ENCODE data around the gene GRIP2.
A peak's percentile ranks its signal among the peaks of the same experiment; 100 is the strongest.

Gene GRIP2

DNA sequence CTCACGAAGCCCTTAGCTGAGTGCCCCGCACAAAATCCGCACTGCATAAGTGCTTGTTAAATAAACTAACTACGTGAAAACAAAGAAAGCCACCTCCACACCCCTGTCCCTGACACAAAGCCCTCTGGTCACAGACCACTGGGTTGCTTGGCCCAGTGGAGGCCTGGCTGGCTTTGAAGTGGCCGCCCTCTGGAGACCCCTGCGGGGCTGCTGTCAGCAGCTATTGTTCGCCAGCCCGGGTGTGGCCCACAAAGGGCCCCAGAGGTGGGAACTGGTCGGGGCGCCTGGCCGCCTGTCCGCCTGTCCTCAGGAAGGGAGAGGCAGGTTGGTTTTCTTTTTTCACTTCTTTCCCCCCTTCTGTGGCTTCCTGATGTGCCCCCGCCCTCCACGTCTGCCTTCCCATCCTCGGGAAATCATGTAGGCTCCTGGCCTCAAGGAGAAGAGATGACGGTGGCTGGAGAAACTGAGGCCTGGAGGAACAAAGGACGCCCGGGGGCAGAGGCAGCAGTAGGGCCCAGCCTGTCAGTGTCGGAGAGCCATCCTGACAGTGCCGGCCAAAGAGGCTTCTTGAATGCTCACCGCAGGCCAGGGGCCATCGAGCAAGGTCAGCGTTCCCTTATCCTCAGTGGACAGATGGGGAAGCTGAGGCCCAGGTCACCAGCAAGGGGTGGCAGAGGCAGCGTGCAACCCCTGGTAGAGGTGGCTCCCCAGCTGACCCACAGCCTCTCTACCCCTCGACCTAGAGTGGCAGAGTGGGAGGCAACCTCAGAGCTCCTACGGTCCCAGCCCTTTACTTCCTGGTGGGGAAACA lies 76.6 kb downstream of the GRIP2 start:
- DNase-seq, result no peak

DNA sequence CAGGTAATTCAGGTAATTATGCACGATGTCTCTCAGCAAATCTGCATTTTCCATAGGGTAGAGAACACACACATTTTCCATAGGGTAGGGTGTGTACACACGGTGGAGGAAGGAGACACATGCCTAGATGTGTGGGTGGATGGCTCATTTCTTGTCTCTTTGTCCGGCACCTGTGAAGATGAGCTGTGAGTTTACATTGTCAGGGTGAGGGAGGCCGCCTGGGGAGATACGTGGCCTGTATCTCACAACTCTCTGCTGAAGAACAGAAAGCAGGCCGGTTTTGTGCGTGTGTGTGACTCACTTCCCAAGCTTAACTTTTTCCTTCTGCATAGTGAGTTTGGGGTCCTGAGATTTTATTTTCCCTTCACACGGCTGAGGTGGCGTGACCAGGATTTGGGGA lies 77.4 kb downstream of the GRIP2 start:
- no peak for DNase-seq

DNA sequence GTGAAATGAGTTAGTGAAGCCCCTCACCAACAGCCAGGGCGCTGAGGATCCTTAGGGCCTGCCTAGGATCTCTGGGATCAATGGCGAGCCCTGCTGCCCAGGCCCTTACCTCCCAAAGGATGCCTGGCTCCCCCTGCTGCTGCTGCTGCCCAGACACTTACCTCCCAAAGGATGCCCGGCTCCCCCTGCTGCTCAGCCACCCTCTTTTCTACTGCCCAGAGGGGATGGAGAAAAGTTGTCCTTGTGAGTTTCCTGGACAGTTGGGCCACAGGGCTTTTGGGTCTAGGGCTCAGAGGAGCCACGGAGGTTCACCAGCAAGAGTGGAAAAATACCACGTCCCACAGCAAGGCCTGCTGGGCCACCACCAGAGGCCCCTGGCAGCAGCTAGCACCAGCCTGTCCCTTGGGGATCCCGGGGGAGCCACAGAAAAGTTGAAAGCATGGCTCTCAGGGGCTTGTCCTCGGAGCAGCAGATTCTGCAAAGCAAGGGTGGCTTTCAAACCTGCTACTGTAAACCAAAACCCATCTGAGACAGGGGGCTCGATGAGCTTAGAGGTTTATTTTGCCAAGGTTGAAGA lies 78.3 kb downstream of the GRIP2 start:
- no peak for DNase-seq

DNA sequence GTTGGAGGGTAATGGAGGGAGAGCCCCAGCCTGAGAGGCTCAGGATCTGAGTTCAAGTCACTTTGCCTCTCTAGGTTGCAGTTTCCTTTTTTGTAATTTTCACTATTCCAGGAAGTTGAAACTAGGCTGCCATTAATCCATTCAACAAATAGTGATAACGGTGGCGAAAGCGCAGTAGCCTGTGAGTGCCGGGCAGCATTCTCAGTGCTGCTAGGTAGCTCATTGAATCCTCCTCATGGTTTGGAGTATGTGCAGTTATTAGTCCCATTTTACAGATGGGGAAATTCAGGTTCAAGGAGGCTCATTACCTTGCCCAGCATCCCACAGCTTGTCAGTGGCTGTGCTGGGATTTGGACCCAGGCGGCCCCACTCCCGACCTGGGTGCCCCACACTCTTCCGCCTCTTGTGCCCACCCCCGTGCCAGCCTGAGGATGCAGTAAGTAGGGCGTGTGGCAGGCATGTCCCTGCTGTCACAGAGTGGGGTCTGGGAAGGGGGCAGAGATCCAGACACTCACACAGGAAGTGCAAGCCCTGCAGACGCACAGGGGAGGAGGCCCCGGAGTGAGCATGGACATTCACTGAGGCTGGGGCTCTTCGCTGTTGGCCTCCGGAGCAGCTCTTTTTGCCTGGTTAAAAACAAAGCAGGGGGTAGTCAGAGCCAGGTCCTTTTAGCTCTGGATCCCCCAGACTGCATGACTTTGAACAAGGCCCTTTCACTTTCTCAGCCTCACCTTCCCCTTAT lies 79.0 kb downstream of the GRIP2 start:
- DNase-seq, result no peak

DNA sequence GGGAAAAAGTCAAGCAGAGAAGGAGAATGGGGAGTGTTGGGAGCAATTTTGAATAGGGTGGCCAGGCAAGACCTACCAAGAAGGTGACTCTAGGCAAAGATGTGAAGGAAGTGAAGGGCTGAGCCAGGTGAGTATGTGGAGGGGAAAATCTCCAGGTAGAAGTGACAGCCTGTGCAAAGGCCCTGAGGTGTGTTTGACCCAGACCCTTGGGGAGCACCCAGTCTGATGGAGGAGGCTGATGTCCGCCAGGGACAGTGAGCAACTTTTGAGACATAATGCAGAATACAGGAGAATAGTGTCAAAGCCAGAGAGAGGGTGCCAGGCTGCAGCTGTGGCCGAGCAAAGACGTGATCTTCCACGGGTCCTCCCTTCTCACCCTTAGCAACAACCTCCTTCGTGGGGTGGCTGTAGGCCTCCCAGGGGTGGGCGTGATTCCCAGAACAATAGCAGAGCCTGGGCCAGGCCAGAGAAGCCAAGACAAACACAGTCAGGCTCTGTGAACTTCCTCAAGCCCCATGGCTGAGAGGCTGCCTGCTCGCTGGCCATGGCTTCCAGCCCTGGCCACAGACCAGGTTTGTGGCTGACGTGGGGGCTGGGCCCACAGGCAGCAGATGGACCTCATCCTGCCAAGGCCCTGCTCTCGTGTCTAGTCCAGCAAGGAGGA lies 79.7 kb downstream of the GRIP2 start:
- no peak for DNase-seq

DNA sequence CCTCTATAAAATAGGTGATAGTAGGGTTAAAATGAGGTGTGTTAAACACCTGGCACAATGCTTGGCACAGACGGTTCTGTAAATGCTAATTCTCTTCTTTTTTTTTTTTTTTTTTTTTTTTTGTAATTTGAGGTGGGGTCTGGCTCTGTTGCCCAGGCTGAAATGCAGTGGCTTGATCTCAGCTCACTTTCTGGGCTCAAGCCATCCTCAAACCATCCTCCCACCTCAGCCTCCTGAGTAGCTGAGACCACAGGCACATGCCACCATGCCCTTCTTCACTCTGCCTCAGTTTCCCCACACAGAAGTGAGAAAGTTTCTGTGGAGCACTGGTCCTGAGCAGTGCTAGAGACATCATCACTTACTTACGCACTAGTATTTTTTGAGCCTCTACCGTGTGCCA lies 80.4 kb downstream of the GRIP2 start:
- DNase-seq, result no peak

DNA sequence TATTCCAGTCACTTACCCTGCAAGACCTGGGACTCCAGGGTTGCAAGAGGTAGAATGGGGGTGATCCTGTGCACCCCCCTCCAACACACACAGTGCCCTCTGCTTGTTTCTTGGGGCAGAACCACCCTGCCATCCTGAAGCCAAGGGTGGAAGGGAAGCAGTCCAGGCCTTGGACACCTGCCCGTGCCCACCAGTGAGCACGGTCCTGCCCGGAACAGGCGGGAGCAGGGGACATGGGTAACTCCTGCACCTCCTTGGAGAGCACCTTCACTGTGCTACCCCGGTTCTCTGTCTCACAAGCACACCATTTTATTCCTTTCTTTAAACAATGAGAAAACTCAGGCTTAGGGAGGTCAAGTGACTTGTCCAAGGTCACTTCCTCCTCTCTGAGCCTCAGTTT lies 80.8 kb downstream of the GRIP2 start:
- DNase-seq, result no peak

DNA sequence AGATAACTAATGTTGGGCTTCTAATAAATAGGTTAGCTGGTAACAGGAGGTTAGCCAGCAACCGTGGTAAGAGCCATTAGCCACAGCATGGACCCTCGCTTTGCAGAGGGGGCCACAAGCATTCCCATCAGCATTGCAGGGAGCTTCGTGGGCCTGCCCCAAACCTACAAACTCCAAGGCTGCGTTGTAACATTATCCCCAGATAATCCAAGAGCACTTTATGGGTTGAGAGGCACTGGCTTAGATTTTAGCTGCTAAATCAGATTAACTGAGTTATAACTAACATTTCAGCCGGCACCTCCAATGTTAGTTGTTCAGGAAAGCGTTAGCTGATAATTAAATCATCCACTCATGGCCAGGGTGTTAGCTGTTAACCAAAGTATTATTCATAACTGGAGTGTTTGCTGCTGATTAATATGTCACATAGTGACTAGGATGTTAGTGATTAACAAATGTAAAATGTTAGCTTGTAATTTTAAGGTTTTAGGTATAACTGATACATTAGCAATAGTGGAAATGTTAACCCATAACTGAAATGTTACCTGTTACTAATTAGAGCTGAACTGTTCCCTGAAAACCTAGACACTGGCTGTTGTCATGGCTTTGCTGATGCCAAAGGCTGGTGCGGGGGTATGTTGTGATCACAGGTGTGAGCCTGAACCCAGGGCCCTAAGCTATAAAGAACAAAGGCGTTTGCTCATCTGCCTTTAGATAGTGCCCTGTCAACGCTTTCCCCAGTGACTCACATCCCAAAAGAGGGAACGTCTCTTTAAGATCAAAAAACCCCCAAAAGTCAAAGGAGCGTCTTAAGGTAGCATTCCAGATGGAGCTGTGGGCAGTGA lies 81.5 kb downstream of the GRIP2 start:
- no peak for DNase-seq

DNA sequence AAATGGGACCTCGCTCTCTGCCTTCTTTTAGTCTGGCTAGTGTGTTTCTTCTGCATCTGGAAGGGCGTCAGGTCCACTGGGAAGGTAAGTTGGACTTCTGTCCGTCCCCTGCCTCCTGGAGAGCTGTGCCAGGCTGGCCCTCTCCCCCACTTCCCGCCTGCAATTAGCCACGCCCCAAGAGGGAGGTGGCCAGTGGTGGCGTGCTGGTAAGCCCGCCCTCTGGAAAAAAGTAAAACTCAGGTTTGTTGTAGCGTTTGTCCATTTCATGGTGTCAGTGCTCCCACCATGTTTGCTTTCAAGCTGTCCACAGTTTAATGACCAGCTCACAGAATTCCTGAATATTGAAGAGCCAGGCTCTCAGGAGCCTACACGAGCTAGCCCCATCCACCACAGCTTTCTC lies 82.1 kb downstream of the GRIP2 start:
- no peak for DNase-seq

DNA sequence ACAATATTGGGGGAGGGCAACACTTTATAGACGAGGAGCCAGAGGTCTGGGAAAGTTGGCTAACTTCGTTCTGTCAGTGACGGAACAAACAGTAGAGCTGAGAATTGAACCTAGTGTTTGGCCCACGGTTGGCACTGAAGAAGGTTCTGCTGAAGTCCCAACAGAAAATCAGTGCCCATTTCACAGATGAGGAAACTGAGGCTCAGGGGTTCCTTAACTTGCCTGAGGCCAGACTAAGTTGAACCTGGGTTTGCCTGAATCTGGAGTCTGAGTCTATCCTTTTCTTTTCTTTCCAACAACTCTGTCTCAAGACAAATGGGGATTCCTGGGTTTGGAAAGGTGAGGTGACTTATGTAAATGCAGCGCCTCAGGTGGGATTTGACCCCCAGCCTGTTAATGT lies 82.7 kb downstream of the GRIP2 start:
- no peak for DNase-seq

DNA sequence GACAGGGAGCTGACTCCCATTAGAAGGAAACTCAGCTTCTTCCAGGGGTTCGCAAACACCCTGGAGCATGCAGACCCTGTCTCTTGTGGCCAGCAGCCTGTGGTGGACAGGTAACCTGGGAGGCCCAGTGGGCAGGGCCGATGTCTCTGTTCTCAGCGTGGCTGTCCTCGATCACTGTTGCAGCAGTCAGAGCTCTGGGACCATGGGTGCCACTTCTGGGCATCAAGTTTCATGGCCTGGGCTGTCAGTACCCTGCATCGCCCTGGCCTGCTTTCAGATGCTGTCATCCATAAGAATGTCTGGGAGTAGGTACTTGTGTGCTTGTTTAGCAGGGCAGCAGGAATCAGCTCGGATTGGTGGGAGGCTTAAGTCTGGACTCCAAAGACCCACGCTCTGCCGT lies 83.3 kb downstream of the GRIP2 start:
- no peak for DNase-seq

DNA sequence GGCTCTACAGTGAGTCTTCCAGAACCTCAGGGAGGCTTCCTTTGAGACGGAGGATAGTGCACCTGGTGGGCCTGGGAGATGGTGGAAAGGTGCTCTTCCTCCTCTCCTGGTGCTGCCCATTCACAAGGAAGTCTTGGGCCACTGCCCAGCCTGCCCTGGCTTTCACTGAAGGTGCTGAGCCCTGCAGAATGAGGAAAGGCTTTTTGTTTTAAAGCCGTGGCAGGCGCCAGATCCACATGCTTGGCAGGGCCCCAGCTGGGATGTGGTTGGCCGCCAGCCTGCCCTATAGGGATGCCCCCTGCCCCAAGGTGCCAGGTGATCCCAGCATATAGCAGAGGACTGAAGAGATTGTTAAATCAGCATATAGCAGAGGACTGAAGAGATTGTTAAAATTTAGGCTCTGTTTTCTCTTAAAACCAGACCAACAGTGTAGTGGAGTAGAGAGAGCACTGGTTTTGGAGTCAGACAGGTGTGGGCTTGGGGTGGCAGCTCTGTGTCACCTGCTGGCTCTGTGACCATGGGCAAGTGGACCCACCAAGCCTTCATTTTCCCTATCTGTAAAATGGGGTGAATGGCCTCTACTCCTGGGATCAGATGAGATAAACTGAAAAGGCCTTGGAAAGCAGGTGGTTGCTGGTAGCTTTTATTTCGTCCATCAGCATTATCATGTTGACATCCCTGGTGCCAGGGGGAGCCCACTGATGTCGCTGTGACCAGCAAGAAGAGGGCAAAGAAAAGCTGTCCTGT lies 84.4 kb downstream of the GRIP2 start:
- no peak for DNase-seq

DNA sequence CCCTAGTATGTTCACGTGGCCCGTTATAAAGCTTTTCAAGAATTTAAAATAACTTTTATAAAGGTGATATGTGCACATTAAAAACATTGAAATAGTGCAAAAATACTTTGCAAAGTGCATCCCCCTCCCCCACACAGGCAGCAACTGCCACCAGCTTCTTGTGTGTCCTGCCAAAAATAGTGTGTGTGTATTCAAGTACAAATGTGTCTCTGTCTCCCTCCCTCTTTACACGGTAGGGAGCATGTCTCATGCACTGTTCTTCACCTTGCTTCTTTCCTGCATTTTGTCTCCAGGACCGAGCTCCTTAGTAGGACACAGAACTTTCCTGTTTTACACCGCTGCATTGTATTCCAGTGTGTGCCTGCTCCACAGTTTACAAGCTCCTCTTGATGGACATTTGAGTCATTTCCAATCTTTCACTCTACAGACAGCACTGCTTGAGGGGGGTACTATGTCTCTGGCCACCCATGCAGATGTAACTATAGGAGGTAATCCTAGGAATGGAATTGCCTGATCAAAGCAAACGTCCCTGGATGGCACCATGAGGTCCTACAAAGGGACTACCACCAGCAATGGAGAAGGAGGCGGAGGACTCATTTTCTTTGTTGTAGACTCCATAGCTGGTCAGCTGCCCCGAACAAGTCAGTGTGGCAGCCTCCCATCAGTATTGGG lies 85.4 kb downstream of the GRIP2 start:
- DNase-seq, result no peak

DNA sequence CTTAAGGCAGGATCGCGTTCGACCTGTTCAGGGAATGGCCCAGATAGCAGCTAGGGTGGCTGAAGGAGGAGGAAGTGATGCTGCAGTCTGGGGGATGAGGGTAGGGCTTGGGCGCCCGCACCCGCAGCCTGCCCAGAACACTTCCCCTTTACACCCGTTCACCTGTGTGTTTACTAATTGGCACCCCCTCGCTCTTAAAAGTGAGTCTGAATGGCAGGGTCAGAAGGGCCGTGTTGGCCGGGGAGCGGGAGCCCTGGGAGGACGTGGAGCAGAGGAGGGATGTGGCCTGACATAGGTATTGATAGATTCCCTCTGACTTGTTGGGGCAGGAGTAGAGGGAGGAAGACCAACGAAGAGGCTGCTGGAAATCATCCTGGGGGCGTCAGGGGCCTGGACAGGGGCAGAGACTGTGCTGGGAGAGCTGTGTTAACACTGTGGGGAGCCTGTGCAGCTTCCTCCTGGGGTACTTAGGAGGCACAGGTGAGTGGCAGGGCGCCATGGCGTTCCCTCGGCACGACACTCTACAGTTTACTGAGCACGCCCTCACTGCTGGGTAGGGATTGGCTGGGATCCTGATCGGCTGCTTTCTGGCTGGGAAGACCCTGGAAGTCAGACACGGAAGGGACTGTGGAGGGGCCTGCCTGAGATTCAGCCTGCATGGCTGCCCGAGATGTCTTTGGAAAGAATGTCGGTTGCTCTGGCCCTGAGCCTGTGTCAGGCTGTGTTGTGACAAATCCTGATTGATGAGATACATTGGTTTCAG lies 86.1 kb downstream of the GRIP2 start:
- no peak for DNase-seq

DNA sequence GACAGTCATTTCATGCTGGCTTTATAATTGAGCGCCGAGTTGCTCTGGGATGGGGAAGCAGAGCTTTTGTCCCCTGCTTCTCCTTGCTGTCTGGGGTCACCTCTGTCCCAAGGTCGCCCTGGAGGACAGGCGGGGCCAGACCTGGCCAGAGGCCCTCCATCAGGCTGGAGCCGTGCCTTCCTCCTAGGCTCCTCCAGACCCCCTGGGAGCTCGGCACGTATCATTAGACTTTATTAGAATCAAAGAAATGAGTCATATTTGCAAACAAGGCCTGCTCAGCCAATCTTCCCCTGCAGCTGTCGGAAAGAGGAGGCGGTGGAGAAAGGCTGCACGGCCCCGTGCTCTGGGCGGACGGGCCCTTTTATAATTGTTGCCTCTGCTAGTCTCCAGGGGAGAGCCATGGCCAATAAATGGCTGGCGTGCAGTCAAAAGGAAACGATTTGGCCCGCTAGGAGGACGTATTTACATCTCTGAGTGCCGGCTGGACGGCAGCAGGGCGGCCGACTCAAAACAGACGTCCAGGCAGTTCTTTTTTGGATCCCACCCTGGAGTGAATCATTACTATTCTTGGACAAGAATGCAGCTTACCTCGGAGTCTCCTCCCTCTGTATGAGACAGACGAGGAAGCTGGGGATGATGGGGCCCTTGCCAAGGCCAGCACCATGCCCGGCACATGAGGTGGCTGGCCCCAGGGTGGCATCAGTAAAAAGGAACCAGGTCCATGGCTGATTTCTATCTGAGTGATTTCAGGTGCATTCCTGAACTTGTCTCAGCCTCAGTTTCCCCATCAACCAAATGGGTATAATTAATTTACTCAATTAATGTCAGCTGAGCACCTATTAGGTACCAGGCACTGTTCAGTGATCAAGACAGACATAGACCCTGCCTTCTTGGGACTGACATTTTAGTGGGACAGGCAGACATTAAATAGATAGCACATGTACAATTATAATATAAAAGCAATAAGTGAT lies 87.1 kb downstream of the GRIP2 start:
- peak; percentile 96 for DNase-seq

DNA sequence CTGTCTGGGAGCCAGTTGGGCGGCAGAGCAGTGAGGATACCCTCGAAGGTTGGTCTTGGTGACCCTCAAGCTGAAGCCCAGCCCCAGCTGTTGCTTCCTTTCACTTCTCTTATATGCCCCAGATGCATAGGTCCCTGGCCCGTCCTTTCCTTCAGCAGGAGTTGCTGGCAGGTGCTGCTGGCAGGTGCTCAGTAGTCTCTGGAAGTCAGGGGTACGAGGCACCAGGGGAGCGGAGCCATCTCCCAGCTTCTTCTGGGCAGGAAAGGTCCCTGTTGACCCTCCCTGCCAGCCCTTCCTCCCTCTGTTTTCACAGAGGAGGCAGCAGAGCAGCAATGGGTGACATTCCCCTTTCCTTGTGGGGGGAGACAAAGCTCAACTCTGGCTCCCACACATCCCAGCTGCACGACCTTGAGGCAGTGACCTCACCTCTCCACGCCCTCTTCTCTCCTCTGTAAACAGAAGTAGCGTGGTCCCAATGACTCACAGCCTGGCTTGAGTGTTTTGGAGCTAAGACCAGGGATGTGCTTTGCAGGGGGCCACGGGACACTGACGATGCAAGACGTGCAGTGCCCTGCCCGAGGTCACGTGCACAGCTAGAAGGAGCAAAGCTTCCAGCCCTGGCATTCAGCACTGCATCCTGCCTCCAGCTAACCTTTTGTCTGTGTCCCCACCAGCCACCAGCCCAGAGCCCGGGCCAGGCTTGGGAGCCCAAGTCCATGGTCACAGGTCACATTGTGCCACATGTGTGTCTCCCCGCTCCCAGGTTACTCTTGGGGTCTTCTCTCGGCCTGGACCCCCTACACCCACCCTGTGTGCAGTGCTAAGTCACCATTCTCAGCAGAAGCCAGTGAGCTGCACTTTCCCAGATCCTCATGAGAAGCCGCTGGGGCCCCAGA lies 88.0 kb downstream of the GRIP2 start:
- DNase-seq, result peak; percentile 54

DNA sequence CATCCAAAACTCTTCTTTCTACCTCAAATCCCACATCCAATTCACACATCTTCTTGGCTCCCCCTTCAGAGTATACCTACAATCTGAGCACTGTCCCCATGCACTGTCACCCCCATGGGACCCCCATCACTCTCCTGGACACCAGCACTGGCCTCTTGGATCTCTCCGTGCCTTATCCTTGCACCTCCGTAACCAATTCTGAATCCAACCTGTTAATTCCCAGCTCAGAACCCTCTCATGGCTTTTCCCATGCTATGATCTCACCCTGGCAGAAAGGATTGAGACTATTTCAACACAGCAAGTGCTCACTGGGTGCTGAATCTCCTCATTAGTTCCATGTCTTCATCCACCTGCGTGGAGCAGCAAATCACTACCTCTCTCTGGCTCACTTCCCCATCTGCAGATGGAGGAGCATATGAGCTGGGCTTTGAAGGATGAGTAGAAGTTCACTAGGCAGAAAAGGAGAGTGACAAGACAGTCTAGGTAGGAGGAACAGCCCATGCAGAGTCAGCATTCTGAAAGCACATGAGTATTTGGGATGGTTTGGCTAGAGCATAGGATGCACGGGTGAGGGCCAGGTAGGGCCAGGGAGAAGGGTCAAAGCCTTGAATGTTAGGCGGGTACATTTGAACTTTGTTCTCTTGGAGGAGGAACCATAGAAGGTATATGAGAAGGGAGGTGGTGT lies 89.1 kb downstream of the GRIP2 start:
- DNase-seq, result no peak

DNA sequence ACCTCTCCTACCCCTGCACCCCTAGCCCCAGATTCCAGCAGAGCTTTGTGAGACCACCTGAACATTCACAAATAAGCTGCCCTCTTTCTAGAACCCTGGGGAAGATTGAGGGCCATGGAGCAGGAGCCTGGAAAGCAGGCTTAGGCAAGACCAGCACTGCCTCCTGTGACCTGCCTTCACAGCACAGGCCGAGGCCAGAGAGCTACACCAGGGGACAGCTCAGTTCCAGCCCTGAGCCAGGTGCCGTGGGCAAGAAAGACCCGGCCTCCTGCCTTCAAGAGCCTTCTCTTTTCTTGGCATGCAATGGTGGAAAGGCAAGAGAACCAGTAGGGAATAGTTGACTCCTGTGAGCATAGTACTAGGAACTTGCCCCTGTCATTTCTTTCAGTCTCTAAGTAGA lies 89.6 kb downstream of the GRIP2 start:
- no peak for DNase-seq
